K562 (cell line): ENCODE results near the gene DHRS3.

Experiments used
- EP300 ChIP-seq: IDR thresholded peaks from 2 replicates; pipeline ENCODE4 v1.6.1; 2012; ENCODE audit warnings: low read length, improper control_type of control experiment
- EZH2 ChIP-seq: IDR thresholded peaks from 2 replicates; pipeline ENCODE4 v1.6.1; 2012; ENCODE audit warnings: low read depth, mild to moderate bottlenecking, inconsistent platforms, low read length, borderline replicate concordance
- GABPA ChIP-seq: fragments of 200-800 bp; sonication (Bioruptor generic); conservative IDR thresholded peaks from 2 replicates; pipeline ENCODE4 v1.6.1; 2016; ENCODE audit warnings: low read depth, missing genetic modification characterization, missing compliant biosample characterization
- GATAD2B ChIP-seq: fragments of 450-650 bp; IDR thresholded peaks from 2 replicates; pipeline ENCODE4 v1.6.1; 2017; ENCODE audit warnings: mild to moderate bottlenecking, borderline replicate concordance
- HEY1 ChIP-seq: fragments of 250-450 bp; sonication (Bioruptor Pico); IDR thresholded peaks from 2 replicates; pipeline ENCODE4 v1.5.0; 2020; ENCODE audit warnings: mild to moderate bottlenecking, moderate library complexity, borderline replicate concordance
- JUND ChIP-seq, 2 experiments: IDR thresholded peaks; 2 replicates in 1 of 2; 3 replicates in 1 of 2; pipeline ENCODE4 v1.6.1; 2011; ENCODE audit warnings: borderline replicate concordance in 2 of 2, low read depth in 2 of 2, low read length in 2 of 2, improper control_type of control experiment in 1 of 2, missing biosample characterization in 1 of 2, missing genetic modification characterization in 1 of 2, missing genetic modification reagents in 1 of 2
- TEAD2 ChIP-seq: fragments of 450-650 bp; IDR thresholded peaks from 2 replicates; pipeline ENCODE4 v1.6.1; 2016; ENCODE audit warnings: missing genetic modification characterization, control low read depth, missing compliant biosample characterization
- TSC22D4 ChIP-seq: fragments of 450-650 bp; IDR thresholded peaks from 2 replicates; pipeline ENCODE4 v1.6.1; 2016; ENCODE audit warnings: missing genetic modification characterization, missing biosample characterization, control low read depth
- YY1 ChIP-seq, 3 experiments: IDR thresholded peaks; 2 replicates each; pipeline ENCODE4 v1.6.1; 2011; ENCODE audit warnings: low read length in 2 of 3, mild to moderate bottlenecking in 2 of 3, moderate library complexity in 2 of 3, borderline replicate concordance in 1 of 3, control low read depth in 1 of 3, low read depth in 1 of 3; ENCODE audit not compliant: insufficient read depth in 3 of 3, insufficient replicate concordance in 2 of 3, control insufficient read depth in 1 of 3, insufficient read length in 1 of 3; ENCODE audit errors: extremely low read depth in 1 of 3
- ZKSCAN3 ChIP-seq: fragments of 250-450 bp; sonication (Bioruptor Pico); IDR thresholded peaks from 2 replicates; pipeline ENCODE4 v1.4.0; 2020
- ZNF175 ChIP-seq: fragments of 200-800 bp; sonication (Bioruptor generic); IDR thresholded peaks from 2 replicates; pipeline ENCODE4 v1.6.1; 2016; ENCODE audit warnings: low read depth, mild to moderate bottlenecking, missing genetic modification characterization, missing compliant biosample characterization
- TF ChIP-seq, protein P1 (sequence below), 3 experiments: IDR thresholded peaks in 2 of 3; conservative IDR thresholded peaks in 1 of 3; 2 replicates each; pipeline ENCODE4 v1.5.1; 2011 to 2012; ENCODE audit warnings: low read length in 3 of 3, mild to moderate bottlenecking in 3 of 3, control low read depth in 2 of 3, improper control_type of control experiment in 1 of 3, inconsistent platforms in 1 of 3, low read depth in 1 of 3, mixed read lengths in 1 of 3, moderate library complexity in 1 of 3; ENCODE audit not compliant: insufficient read depth in 2 of 3

DNA sequence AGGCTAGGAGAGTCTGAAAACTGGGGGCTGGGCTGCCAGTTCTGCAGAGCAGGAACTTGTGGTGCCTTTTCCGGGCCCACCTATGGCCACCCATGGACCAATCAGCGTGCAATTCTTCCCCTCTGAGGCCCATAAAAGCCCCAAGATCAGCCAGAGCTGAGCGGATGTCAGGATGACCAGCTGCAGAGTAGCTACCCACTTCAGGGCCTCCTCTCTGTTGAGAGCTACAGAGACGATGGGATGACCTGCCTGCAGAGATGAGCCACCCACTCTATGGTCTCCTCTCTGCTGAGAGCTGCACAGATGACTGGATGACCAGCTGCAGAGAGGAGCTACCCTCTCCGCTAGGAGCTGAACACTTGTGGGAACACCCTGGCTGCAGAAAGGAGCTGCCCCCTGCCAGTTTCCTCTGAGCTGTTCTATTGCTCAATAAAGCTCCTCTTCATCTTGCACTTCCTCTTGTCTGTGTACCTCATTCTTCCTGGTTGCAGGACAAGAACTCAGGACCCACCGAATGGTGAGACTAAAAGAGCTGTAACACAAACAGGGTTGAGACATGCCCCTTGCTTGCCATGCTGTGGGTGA is 13.0 kb upstream of the DHRS3 start:
- TF ChIP-seq HEY1 (CRISPR knock-in tag) (no peak), YY1 (IDR thresholded peaks at IDR 0.05; ENCODE audit: borderline replicate concordance in 1 of 3, control insufficient read depth in 1 of 3, extremely low read depth in 1 of 3, insufficient read depth in 3 of 3, insufficient read length in 1 of 3, insufficient replicate concordance in 2 of 3, low read depth in 1 of 3, low read length in 2 of 3) (no peak), ZKSCAN3 (CRISPR knock-in tag) (no peak), TSC22D4 (tag) (no peak), TEAD2 (tag) (no peak), JUND (IDR thresholded peaks at IDR 0.05; ENCODE audit: borderline replicate concordance, low read depth, low read length) (no peak), JUND (tag; IDR thresholded peaks at IDR 0.05; ENCODE audit: borderline replicate concordance, low read depth, low read length) (no peak), EZH2 (no peak), GABPA (no peak), EP300 (no peak), GATAD2B (no peak), ZNF175 (CRISPR knock-in tag) (no peak)
- TF ChIP-seq, protein P1, sequence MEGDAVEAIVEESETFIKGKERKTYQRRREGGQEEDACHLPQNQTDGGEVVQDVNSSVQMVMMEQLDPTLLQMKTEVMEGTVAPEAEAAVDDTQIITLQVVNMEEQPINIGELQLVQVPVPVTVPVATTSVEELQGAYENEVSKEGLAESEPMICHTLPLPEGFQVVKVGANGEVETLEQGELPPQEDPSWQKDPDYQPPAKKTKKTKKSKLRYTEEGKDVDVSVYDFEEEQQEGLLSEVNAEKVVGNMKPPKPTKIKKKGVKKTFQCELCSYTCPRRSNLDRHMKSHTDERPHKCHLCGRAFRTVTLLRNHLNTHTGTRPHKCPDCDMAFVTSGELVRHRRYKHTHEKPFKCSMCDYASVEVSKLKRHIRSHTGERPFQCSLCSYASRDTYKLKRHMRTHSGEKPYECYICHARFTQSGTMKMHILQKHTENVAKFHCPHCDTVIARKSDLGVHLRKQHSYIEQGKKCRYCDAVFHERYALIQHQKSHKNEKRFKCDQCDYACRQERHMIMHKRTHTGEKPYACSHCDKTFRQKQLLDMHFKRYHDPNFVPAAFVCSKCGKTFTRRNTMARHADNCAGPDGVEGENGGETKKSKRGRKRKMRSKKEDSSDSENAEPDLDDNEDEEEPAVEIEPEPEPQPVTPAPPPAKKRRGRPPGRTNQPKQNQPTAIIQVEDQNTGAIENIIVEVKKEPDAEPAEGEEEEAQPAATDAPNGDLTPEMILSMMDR (IDR thresholded peaks at IDR 0.05 in 2 of 3, conservative IDR thresholded peaks at IDR 0.05 in 1 of 3; ENCODE audit: insufficient read depth in 2 of 3, low read depth in 1 of 3, low read length in 3 of 3), result no peak
